GM18870 (cell line): ENCODE results near the gene EP400.

Experiments used
- ATAC-seq: cut with Tn5 transposase; IDR thresholded peaks from one replicate; pipeline ENCODE4 v1.9.1; 2021; ENCODE audit warnings: moderate library complexity; ENCODE audit not compliant: unreplicated experiment

The EP400 gene

GRCh38 chr12:131911028-131911650, 38.6 kb upstream of the EP400 start:
- no peak for ATAC-seq

GRCh38 chr12:131911851-131912477, 37.8 kb upstream of the EP400 start:
- ATAC-seq: no peak

GRCh38 chr12:131912518-131913274, 37.0 kb upstream of the EP400 start:
- ATAC-seq: no peak

DNA sequence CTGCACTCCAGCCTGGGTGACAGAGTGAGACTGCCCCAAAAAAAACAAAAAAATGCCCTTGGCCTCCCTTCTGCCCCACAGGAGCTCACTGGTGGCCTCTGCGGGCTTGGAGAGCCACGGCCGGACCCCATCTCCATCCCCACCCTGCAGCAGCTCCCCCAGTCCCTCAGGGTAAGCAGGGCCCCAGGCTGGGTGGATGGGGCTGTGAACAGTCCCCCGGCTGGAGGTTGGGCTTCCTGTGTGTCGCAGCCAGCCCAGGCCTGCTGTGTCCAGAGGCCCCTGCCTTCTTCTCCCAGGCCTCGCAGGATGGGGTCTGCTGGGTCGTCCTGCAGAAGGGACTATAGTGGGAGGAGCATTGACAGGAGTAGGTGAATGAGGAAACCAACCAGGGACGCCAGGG, 36.1 kb upstream of the EP400 start:
- no peak for ATAC-seq

DNA sequence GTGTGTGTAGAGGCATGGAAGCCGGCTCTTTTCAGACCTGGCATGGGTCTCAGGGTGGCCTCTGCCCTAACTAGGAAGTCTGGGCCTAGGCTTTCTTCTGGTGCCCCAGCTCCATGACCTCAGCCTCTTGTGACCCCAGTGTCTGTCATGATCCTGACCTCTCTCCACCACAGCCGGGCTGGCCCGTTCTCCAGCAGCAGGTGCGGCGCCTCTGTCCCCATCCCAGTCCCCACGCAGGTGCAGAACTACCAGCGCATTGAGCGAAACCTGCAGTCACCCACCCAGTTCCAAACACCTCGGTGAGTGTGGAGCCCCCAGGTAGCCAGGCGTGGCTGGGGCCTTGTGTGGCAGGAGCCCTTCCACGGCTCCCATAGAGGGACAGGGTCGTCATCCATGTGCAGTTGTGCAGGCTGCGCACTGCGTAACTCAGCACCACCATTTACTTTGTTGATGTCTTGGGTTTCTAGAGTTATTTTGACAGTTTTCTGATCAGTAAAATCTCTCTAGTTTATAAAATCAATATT, 35.5 kb upstream of the EP400 start:
- ATAC-seq: no peak

DNA sequence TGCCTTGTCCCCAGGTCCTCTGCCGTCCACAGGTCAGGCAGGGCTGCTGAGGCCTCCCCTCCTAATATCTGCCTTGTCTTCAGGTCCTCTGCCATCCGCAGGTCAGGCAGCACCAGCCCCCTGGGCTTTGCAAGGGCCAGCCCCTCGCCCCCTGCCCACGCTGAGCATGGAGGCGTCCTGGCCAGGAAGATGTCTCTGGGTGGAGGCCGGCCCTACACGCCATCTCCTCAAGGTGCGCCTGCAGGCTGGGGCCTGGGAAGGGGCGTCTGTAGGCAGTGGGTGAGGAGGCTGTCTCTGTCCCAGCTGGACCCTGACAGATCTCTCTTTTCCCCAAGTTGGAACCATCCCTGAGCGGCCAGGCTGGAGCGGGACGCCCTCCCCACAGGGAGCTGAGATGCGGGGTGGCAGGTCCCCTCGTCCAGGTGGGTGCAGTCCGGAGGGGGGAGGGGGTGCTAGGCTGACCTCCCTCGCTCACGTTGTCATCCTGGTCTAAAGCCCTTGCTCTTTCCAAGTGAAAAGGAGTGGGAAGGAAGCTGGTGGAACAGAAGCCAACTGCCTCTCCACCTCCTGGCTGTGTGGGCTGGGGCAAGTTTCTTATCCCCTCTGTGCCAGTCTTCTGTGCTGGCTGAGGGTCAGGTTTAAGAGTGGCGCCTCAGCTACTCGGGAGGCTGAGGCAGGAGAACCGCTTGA, 34.6 kb upstream of the EP400 start:
- no peak for ATAC-seq

DNA sequence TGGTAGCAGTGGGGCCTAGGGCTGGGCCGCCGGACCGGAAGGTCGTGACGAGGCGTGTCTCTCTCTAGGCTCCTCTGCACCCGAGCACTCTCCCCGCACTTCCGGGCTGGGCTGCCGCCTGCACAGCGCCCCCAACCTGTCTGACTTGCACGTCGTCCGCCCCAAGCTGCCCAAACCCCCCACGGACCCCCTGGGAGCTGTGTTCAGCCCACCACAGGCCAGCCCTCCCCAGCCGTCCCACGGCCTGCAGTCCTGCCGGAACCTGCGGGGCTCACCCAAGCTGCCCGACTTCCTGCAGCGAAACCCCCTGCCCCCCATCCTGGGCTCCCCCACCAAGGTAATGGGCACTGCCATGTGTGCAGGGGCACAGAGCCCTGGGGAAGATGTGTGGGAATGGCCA, 33.9 kb upstream of the EP400 start:
- no peak for ATAC-seq

DNA sequence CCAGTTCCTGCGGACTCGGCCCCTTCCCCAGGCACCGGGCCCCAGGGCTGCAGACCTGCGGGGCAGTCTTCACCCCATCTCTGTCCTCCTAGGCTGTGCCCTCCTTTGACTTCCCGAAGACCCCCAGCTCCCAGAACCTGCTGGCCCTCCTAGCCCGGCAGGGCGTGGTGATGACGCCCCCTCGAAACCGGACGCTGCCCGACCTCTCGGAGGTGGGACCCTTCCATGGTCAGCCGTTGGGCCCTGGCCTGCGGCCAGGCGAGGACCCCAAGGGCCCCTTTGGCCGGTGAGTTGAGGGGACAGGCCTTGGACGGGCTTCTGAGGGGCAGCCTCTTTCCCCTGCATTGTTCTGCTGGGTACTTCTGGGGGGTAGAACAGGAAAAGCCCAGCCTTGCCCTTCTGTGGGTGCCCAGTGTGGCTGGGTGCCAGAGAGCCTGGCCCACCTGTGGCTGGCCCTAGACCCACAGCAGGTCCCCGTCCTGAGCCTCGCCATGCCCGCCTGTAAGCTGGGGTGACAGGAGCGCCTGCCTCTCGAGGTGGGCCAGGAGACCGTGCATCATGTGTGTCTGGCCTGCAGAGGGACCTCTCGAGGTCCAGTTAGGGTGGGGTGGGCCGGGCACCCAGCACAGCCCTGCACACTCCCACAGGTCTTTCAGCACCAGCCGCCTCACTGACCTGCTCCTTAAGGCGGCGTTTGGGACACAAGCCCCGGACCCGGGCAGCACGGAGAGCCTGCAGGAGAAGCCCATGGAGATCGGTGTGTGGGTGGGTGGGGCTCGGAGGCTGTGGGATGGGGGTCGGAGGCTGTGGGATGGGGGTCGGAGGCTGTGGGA, 33.2 kb upstream of the EP400 start:
- ATAC-seq: no peak

DNA sequence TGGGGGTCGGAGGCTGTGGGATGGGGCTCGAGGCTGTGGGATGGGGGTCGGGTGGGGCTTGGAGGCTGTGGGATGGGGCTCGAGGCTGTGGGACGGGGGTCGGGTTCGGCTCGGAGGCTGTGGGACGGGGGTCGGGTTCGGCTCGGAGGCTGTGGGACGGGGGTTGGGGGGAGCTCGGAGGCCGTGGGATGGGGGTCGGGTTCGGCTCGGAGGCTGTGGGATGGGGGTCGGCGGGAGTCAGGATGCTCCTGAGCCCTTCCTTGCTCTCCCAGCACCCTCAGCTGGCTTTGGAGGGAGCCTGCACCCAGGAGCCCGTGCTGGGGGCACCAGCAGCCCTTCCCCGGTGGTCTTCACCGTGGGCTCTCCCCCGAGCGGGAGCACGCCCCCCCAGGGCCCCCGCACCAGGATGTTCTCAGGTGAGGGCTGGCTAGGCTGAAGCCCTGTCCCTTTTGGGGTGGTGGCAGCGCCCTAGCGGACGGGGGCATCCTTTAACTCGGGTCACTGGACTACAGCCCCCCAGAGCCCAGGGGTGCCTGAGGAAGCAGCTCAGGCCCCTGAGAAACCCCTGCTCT, 32.5 kb upstream of the EP400 start:
- ATAC-seq: no peak

DNA sequence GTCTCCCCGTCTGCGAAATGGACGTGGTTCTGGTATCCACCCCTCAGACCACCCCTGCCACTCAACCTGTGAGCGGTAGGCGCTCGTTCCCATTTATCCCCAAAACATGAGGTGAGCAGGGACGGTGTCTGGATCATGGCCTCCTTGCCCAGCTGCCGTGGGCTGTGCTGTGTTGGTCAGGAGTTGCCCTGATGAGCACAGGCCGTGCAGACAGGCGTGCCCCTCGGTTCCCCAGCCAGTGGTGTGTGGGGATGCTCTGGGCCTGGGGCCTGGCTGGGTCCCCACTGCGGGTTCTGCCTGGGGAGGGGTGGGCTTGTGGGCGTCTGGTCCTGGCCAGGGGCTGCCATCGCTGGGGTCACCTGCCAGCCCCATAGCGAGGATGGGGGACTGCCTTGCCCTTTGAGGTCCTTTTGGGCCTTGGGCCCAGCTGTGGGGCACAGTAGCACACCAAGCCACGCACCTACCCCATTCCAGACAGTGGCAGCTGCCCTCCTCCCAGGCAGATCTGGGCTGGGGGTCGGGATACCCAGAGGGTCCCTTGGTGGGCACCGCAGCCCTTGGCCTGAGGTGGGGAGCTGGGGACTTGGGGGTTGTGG, 31.9 kb upstream of the EP400 start:
- ATAC-seq: no peak

- no peak for ATAC-seq
These were observed 31.3 kb upstream of the EP400 start for GRCh38 chr12:131918311-131919050.

GRCh38 chr12:131919051-131919347, 30.7 kb upstream of the EP400 start:
- ATAC-seq: no peak

- ATAC-seq: no peak
These were observed 30.2 kb upstream of the EP400 start for GRCh38 chr12:131919366-131920156.

DNA sequence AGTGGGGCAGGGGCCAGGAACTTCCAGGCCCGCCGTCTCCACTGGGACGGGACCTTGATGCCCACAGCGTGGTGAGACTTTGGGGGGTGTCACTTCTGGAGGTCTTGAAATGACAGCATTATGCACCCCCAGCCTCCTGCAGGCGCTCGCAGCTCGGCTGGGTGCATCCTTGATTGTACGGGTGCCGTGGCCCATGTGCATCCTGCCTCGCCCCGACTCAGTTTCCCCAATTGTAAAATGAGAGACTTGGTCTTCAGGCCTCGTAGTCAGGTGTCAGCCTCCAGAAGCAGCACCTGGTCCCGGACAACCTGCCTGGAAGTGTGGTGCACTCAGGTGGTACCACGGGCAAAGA, 29.6 kb upstream of the EP400 start:
- ATAC-seq: no peak

DNA sequence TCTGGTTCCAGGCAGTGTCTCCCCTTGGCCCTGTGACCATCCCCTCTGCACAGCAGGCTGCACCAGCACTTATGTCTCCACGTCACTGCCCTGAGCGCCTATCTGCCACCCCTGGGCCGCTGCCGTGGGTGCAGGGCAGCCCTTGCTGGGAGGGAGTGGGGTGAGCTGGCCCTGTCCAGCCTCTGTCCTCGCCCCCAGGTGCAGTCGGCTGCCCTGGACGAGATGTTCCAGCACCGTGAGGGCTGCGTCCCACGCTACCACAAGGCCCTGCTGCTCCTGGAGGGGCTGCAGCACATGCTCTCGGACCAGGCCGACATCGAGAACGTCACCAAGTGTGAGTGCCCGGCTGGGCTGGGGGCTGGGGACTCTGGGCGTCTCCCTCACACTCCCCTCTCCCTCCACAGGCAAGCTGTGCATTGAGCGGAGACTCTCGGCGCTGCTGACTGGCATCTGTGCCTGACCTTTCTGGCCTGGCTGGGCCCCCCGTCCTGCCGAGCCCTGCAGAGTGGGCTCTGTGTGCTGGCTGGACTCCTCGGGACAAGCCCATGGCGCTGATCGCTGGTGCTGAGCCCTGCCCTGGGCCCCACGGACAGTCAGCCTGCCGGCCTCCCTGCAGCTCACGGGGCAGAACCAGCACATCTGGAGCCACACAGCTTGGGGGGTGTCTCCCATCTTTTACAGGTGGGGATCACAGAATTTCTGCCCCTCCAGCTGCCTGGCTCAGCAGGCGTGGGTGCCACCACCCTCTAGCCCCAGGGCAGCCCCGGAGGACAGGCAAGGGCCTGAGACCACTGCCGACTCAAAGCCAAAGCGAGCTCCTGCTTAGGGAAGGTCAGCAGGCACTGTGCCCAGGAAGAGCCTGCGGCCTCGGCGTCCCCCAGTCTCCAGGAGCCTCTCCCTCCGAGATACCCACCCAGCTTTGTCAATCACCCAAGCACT, 28.6 kb upstream of the EP400 start:
- no peak for ATAC-seq

GRCh38 chr12:131921866-131922769, 27.6 kb upstream of the EP400 start:
- no peak for ATAC-seq

- no peak for ATAC-seq
These were observed 27.0 kb upstream of the EP400 start for GRCh38 chr12:131922772-131923171.
